SU-DHL-6 (cell line): ENCODE measurements around the gene ABCC3.

Experiments
- H2AFZ ChIP-seq: fragments of 200-600 bp; sonication (generic); 2 replicates; pipeline ENCODE4 v1.6.1; 2014; ENCODE audit warnings: low read depth, mild to moderate bottlenecking, moderate library complexity, mixed read lengths, antibody characterized with exemption, low read length; ENCODE audit not compliant: severe bottlenecking
- H3F3A ChIP-seq: fragments of 200-600 bp; shearing (Covaris generic); 2 replicates; pipeline ENCODE4 v1.6.0; 2016; ENCODE audit warnings: antibody characterized with exemption, mild to moderate bottlenecking; ENCODE audit not compliant: insufficient read depth
- H3K27ac ChIP-seq: fragments of 200-600 bp; sonication (generic); 2 replicates; pipeline ENCODE4 v1.5.1; 2016; ENCODE audit warnings: low read depth, mild to moderate bottlenecking, low read length, moderate library complexity, mixed read lengths
- H3K27me3 ChIP-seq: fragments of 200-600 bp; sonication (generic), shearing (Covaris generic); 2 replicates; pipeline ENCODE4 v1.6.0; 2014; ENCODE audit warnings: mild to moderate bottlenecking, low read length
- H3K36me3 ChIP-seq: fragments of 200-600 bp; sonication (generic); 2 replicates; pipeline ENCODE4 v1.6.1; 2014; ENCODE audit warnings: mild to moderate bottlenecking, low read length, mixed read lengths
- H3K4me2 ChIP-seq: fragments of 300-600, 200-600 bp; shearing (Covaris generic), sonication (generic); 2 replicates; pipeline ENCODE4 v1.6.0; 2014; ENCODE audit warnings: low read length, low read depth, mild to moderate bottlenecking; ENCODE audit not compliant: poor library complexity, severe bottlenecking
- H3K4me3 ChIP-seq: fragments of 200-600 bp; sonication (generic); 2 replicates; pipeline ENCODE4 v1.5.1; 2014; ENCODE audit warnings: antibody characterized with exemption, low read length, mild to moderate bottlenecking, mixed read lengths; ENCODE audit not compliant: insufficient read depth, poor library complexity, severe bottlenecking
- H3K79me2 ChIP-seq: fragments of 200-600 bp; sonication (generic); 2 replicates; pipeline ENCODE4 v1.6.1; 2014; ENCODE audit warnings: mild to moderate bottlenecking, low read length, moderate library complexity; ENCODE audit not compliant: insufficient read depth
- H3K9ac ChIP-seq: fragments of 200-600 bp; sonication (generic); 2 replicates; pipeline ENCODE4 v1.7.0; 2014; ENCODE audit warnings: mild to moderate bottlenecking, low read length
- H3K9me2 ChIP-seq: fragments of 200-600 bp; sonication (generic); replicated peaks from 2 replicates; pipeline ENCODE4 v1.6.1; 2014; ENCODE audit warnings: low read length; ENCODE audit not compliant: insufficient read depth
- H3K9me3 ChIP-seq: fragments of 200-600 bp; sonication (generic); 2 replicates; pipeline ENCODE4 v1.6.1; 2014; ENCODE audit warnings: low read length, mixed read lengths; ENCODE audit not compliant: insufficient read depth
- H4K20me1 ChIP-seq: fragments of 200-600 bp; sonication (generic); 2 replicates; pipeline ENCODE4 v1.6.1; 2014; ENCODE audit warnings: low read depth, mild to moderate bottlenecking, antibody characterized with exemption, low read length, moderate library complexity, mixed read lengths
- EZH2phosphoT487 ChIP-seq: fragments of 200-600 bp; sonication (generic), shearing (Covaris generic); conservative IDR thresholded peaks from 2 replicates; pipeline ENCODE4 v1.6.1; 2018; ENCODE audit warnings: mild to moderate bottlenecking, antibody characterized with exemption, low read length, moderate library complexity, mixed read lengths
- TF ChIP-seq, protein P1 (sequence below): fragments of 200-600 bp; sonication (generic); IDR thresholded peaks from one replicate; pipeline ENCODE4 v1.5.1; 2017; ENCODE audit warnings: antibody characterized with exemption, mild to moderate bottlenecking, low read length, moderate library complexity; ENCODE audit not compliant: insufficient read depth, poor library complexity, severe bottlenecking

ABCC3 gene

DNA sequence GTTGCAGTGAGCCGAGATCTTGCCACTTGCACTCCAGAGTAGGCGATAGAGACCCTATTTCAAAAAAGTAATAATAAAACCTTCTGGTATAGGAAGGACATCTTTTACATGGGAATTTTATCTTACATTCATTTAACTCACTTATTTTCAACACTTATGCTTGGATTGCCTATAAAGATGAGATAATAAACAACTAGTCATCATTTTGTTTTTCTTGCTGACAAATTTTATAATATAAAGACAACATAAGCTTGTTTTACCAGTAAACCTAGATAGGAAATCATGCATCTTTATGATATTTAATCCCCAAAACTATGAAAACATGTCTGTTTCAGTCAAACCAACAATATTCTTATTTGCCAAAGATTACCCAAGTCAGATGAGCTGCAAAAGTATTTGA, 17.0 kb downstream of the ABCC3 start:
- no peaks in the 10 kb centered on the region for H3F3A ChIP-seq
- H2AFZ ChIP-seq = no peak overlapping the region
- no peaks in the 10 kb centered on the region for H3K36me3 ChIP-seq
- no peak overlapping the region for H3K27ac ChIP-seq
- no peaks in the 10 kb centered on the region for H3K27me3 ChIP-seq
- H3K9me2 ChIP-seq = no peaks in the 10 kb centered on the region
- no peak overlapping the region for H3K4me3 ChIP-seq
- no peak overlapping the region for H3K4me2 ChIP-seq
- H3K9ac ChIP-seq = no peak overlapping the region
- no peaks in the 10 kb centered on the region for H4K20me1 ChIP-seq
- TF ChIP-seq, protein P1, sequence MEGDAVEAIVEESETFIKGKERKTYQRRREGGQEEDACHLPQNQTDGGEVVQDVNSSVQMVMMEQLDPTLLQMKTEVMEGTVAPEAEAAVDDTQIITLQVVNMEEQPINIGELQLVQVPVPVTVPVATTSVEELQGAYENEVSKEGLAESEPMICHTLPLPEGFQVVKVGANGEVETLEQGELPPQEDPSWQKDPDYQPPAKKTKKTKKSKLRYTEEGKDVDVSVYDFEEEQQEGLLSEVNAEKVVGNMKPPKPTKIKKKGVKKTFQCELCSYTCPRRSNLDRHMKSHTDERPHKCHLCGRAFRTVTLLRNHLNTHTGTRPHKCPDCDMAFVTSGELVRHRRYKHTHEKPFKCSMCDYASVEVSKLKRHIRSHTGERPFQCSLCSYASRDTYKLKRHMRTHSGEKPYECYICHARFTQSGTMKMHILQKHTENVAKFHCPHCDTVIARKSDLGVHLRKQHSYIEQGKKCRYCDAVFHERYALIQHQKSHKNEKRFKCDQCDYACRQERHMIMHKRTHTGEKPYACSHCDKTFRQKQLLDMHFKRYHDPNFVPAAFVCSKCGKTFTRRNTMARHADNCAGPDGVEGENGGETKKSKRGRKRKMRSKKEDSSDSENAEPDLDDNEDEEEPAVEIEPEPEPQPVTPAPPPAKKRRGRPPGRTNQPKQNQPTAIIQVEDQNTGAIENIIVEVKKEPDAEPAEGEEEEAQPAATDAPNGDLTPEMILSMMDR = no peak
- TF ChIP-seq EZH2phosphoT487 = no peak
- H3K9me3 ChIP-seq = no peaks in the 10 kb centered on the region
- no peaks in the 10 kb centered on the region for H3K79me2 ChIP-seq

DNA sequence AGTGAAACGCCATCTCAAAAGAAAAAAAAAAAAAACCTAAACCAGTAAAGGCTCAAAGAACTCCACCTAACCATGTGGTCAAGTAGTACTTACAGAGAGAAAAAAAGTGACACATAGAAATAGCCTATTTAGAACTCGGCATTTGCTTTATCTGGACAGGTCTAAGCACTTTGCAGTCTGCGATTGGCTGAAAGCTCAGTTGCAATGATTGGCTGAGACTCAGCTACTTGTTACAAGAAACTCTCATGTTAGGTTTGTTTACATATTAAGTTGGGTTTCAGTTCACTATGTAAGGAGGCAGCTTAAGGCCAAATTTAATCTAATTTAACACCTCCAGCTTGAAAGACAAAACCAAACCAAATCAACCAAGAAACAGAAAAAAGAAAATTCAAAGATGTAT, 19.1 kb downstream of the ABCC3 start:
- Histone ChIP-seq H3F3A (no peaks in the 10 kb centered on the region), H3K36me3 (no peaks in the 10 kb centered on the region), H3K9me2 (no peaks in the 10 kb centered on the region), H3K4me3 (no peak overlapping the region), H3K27ac (no peak overlapping the region), H2AFZ (no peak overlapping the region), H3K27me3 (no peaks in the 10 kb centered on the region), H4K20me1 (no peaks in the 10 kb centered on the region), H3K9ac (no peak overlapping the region), H3K79me2 (no peaks in the 10 kb centered on the region), H3K9me3 (no peaks in the 10 kb centered on the region), H3K4me2 (no peak overlapping the region)
- TF ChIP-seq, protein P1 = no peak
- no peak for TF ChIP-seq EZH2phosphoT487

DNA sequence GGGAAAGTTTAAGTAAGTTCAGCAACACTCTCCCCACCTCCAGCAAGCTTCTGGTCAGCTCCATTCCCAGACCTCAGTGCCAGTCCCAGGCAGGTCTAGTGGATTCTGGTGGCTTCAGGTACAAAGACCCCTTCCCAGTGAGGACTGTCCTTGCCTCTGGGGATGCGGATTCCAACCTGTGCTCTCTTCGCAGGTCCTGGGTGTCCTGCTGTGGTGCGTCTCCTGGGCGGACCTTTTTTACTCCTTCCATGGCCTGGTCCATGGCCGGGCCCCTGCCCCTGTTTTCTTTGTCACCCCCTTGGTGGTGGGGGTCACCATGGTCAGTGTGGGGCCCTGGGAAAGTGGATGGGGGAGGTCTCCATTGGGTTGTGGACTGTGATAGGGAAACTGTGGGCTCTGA, 21.8 kb downstream of the ABCC3 start:
- Histone ChIP-seq H4K20me1 (no peaks in the 10 kb centered on the region), H3K36me3 (no peaks in the 10 kb centered on the region), H3K4me3 (no peak overlapping the region), H3K79me2 (no peaks in the 10 kb centered on the region), H3K27ac (no peak overlapping the region), H3K9me3 (no peaks in the 10 kb centered on the region), H3K27me3 (no peaks in the 10 kb centered on the region), H2AFZ (no peak overlapping the region), H3F3A (no peaks in the 10 kb centered on the region), H3K4me2 (no peak overlapping the region), H3K9me2 (no peaks in the 10 kb centered on the region), H3K9ac (no peak overlapping the region)
- TF ChIP-seq, protein P1 = no peak
- TF ChIP-seq EZH2phosphoT487 = no peak
